ENCODE measurements around the gene ZGRF1.
"Not testable (repeated sequence)": the region's sequence is repeated elsewhere in the genome, so short reads cannot be mapped to it uniquely, and the experiment has no call there.

Gene ZGRF1, protein sequence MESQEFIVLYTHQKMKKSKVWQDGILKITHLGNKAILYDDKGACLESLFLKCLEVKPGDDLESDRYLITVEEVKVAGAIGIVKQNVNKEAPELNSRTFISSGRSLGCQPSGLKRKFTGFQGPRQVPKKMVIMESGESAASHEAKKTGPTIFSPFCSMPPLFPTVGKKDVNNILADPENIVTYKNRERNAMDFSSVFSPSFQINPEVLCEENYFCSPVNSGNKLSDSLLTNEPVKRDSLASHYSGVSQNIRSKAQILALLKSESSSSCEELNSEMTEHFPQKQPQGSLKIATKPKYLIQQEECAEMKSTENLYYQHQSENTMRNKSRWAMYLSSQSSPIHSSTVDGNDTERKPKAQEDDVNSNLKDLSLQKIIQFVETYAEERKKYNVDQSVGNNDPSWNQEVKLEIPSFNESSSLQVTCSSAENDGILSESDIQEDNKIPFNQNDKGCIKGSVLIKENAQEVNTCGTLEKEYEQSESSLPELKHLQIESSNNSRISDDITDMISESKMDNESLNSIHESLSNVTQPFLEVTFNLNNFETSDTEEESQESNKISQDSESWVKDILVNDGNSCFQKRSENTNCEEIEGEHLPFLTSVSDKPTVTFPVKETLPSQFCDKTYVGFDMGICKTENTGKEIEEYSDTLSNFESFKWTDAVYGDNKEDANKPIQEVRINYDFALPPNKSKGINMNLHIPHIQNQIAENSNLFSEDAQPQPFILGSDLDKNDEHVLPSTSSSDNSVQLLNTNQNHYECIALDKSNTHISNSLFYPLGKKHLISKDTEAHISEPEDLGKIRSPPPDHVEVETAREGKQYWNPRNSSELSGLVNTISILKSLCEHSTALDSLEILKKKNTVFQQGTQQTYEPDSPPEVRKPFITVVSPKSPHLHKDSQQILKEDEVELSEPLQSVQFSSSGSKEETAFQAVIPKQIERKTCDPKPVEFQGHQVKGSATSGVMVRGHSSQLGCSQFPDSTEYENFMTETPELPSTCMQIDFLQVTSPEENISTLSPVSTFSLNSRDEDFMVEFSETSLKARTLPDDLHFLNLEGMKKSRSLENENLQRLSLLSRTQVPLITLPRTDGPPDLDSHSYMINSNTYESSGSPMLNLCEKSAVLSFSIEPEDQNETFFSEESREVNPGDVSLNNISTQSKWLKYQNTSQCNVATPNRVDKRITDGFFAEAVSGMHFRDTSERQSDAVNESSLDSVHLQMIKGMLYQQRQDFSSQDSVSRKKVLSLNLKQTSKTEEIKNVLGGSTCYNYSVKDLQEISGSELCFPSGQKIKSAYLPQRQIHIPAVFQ (N-terminal part only)

DNA sequence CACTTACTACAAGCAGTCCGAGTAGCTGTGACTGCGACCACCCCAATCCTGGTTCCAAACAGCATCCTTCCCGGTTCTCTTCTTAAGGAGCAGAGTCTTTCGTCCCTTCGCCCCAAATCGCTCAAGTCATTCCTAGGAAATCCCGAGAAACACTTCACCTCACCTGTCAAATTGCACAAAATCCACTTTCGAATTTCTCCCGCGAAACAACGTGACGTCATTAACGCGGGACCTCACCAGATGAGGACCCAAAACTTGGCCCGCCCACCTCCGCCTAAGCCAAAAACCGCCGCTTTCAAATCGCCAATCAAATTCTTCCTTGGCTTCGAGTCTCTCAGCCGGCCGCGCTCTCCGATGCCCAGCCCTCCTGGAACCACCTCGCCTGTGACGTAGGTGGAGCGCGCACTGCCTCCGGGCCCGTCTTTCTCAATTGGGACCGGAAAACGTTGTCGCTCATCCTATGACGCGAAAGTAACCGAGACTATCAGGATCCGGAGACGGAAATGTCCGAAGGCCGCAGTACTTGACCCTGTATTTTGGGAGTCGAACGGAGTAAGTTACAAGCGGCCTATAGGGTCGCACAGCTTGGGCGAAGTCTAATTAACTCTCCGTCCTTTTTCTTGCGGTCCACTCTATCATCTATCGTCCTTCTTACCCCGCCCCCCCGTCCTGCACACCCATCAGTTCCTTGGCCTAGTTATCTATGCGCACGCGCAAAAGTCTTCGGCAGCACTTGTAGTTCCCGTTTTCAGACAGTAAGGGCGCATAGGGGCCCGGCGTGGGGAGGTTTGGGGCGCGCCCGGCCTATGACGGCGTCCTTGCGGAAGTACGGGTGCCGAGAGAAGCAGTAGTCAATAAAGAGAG lies at the start of gene ZGRF1, which contains the start of gene LARP7:
ZGRF1 (minus strand) TSS at position 222 of the 864 bp plus-strand sequence. CDS start 3,733 bp downstream, outside the sequence.
LARP7 (plus strand) TSS at position 456 of the 864 bp plus-strand sequence. CDS start 7,527 bp downstream, outside the sequence.
- H3K36me3 ChIP-seq (ENCODE audit: control insufficient read depth in 5 of 5, insufficient read depth in 5 of 5, low read length in 5 of 5), result peaks cover 0 to 1% (median 0%) of the 10 kb centered on the region in 5 donors
- H3K4me1 ChIP-seq (ENCODE audit: control insufficient read depth in 5 of 5, insufficient read depth in 5 of 5, low read length in 5 of 5), result peaks cover 0 to 21% (median 21%) of the 10 kb centered on the region in 5 donors
- H3K4me3 ChIP-seq (ENCODE audit: low read depth in 1 of 5, low read length in 5 of 5), result peak within 1 kb of the TSS; percentile 86 to 97 (median 95)
- H3K9me3 ChIP-seq (ENCODE audit: control insufficient read depth in 5 of 5, low read length in 5 of 5), result no peaks in the 10 kb centered on the region
- H3K9ac ChIP-seq (ENCODE audit: low read length in 5 of 5), result peak within 1 kb of the TSS; percentile 74 to 91 (median 88)
- H3K27ac ChIP-seq (ENCODE audit: low read depth, low read length), result peak within 1 kb of the TSS; percentile 83
- H3K27me3 ChIP-seq (ENCODE audit: control insufficient read depth in 5 of 5, insufficient read depth in 4 of 5, low read length in 5 of 5), result no peaks in the 10 kb centered on the region

DNA sequence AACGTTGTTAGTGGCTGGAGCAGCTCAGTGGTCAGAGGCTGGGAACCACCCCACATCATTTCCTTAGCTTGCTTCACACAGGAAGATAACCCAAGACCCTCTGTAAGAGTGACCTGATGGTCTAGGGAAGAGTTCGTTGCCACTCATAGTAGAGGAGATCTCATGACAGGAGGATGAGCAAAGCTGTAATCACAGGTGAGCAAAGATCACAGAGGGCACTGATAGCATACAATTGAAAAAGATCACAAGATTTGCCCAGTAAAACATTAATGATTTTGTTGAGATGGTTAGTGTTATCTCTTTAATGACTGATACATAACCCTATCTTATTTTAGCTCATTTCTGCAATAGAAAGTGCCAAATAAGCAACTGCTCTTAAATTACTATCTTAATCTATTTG lies 44.3 kb upstream of the ZGRF1 start:
- Histone ChIP-seq H3K36me3 (ENCODE audit: control insufficient read depth in 5 of 5, insufficient read depth in 5 of 5, low read length in 5 of 5) (no peaks in the 10 kb centered on the region), H3K9ac (ENCODE audit: low read length in 5 of 5) (no peak overlapping the region)

DNA sequence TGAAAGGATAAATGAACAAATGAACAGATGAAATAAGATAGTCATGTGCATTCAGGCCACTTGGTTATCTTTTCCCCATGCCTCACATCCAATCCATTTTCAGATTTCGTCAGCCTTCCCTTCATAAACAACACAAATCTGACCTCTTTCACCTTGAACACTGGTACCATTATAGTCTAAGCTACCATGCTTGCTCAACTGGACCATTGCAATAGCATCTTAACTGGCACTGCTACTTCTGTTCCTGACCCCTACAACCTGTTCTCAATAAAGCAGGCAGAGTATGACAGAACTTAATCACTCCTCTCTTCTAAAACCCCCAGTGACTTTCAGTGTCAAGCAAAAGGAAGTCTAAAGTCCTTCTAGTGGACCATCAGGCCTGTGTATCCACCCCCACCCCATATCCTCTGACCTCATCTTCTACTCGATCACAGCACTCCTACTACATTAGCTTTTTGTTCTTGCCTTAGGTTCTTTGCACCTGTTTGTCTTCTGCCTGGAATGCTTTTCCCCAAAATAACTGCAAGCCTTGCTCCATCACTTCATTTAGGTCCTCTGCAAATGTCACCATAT lies 40.9 kb upstream of the ZGRF1 start:
- Histone ChIP-seq H3K27ac (ENCODE audit: low read depth, low read length) (no peak overlapping the region), H3K9ac (ENCODE audit: low read length in 5 of 5) (no peak overlapping the region), H3K4me1 (ENCODE audit: control insufficient read depth in 5 of 5, insufficient read depth in 5 of 5, low read length in 5 of 5) (no peaks in the 10 kb centered on the region), H3K36me3 (ENCODE audit: control insufficient read depth in 5 of 5, insufficient read depth in 5 of 5, low read length in 5 of 5) (no peaks in the 10 kb centered on the region), H3K9me3 (ENCODE audit: control insufficient read depth in 5 of 5, low read length in 5 of 5) (no peaks in the 10 kb centered on the region), H3K4me3 (ENCODE audit: low read depth in 1 of 5, low read length in 5 of 5) (no peak overlapping the region), H3K27me3 (ENCODE audit: control insufficient read depth in 5 of 5, insufficient read depth in 4 of 5, low read length in 5 of 5) (no peaks in the 10 kb centered on the region)

More for the DNA sequence above, 44.3 kb upstream of the ZGRF1 start:
- no peak overlapping the region for H3K27ac ChIP-seq (ENCODE audit: low read depth, low read length)
- no peaks in the 10 kb centered on the region for H3K27me3 ChIP-seq (ENCODE audit: control insufficient read depth in 5 of 5, insufficient read depth in 4 of 5, low read length in 5 of 5)
- no peaks in the 10 kb centered on the region for H3K9me3 ChIP-seq (ENCODE audit: control insufficient read depth in 5 of 5, low read length in 5 of 5)
- no peaks in the 10 kb centered on the region for H3K4me1 ChIP-seq (ENCODE audit: control insufficient read depth in 5 of 5, insufficient read depth in 5 of 5, low read length in 5 of 5)
- H3K4me3 ChIP-seq (ENCODE audit: low read depth in 1 of 5, low read length in 5 of 5), result no peak overlapping the region

DNA sequence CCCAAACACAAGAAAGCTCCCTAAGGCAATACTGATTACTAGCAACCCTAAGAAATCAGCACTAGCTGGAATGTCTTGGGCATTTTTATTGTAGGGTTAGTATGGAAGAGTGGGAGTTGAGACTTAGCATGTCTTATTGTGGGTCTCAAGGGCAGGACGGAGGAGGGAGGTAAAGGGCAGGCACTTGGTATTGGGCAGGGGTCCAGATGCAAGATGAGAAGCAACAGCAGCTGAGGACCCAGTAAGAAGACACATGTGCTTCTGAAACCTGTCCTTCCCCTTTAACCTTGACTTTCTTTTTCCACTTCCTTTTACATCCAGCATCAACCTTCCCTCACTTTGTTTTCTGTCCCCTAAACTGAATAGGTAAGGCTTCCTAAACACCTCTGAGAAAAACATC lies 37.7 kb upstream of the ZGRF1 start:
- Histone ChIP-seq H3K4me3 (ENCODE audit: low read depth in 1 of 5, low read length in 5 of 5) (no peak overlapping the region), H3K27ac (ENCODE audit: low read depth, low read length) (no peak overlapping the region), H3K36me3 (ENCODE audit: control insufficient read depth in 5 of 5, insufficient read depth in 5 of 5, low read length in 5 of 5) (no peaks in the 10 kb centered on the region), H3K4me1 (ENCODE audit: control insufficient read depth in 5 of 5, insufficient read depth in 5 of 5, low read length in 5 of 5) (peaks cover 0 to 12% (median 7%) of the 10 kb centered on the region in 5 donors), H3K27me3 (ENCODE audit: control insufficient read depth in 5 of 5, insufficient read depth in 4 of 5, low read length in 5 of 5) (no peaks in the 10 kb centered on the region), H3K9ac (ENCODE audit: low read length in 5 of 5) (no peak overlapping the region), H3K9me3 (ENCODE audit: control insufficient read depth in 5 of 5, low read length in 5 of 5) (no peaks in the 10 kb centered on the region)

DNA sequence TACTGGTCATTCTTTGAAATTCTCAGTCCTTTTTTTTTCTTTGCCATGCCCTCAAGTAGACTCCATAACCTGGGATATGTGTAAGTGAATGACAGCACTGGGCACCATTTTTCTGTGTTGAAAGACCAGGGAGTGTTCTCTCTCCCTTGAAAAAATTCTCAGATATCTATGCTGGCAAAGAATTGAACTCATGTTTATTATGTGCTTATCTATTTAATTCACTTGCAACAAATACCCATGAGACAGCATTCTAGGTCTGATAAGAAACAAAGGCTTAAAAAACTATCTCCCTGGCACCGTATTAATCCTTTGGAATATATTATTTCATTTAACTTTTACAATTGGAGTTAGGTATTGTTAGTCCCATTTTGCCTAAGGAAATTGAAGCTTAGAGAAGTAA lies 37.0 kb upstream of the ZGRF1 start:
- Histone ChIP-seq H3K27ac (ENCODE audit: low read depth, low read length) (no peak overlapping the region), H3K27me3 (ENCODE audit: control insufficient read depth in 5 of 5, insufficient read depth in 4 of 5, low read length in 5 of 5) (no peaks in the 10 kb centered on the region), H3K4me3 (ENCODE audit: low read depth in 1 of 5, low read length in 5 of 5) (no peak overlapping the region), H3K9me3 (ENCODE audit: control insufficient read depth in 5 of 5, low read length in 5 of 5) (no peaks in the 10 kb centered on the region), H3K9ac (ENCODE audit: low read length in 5 of 5) (no peak overlapping the region), H3K4me1 (ENCODE audit: control insufficient read depth in 5 of 5, insufficient read depth in 5 of 5, low read length in 5 of 5) (peaks cover 0 to 12% (median 7%) of the 10 kb centered on the region in 5 donors), H3K36me3 (ENCODE audit: control insufficient read depth in 5 of 5, insufficient read depth in 5 of 5, low read length in 5 of 5) (no peaks in the 10 kb centered on the region)

DNA sequence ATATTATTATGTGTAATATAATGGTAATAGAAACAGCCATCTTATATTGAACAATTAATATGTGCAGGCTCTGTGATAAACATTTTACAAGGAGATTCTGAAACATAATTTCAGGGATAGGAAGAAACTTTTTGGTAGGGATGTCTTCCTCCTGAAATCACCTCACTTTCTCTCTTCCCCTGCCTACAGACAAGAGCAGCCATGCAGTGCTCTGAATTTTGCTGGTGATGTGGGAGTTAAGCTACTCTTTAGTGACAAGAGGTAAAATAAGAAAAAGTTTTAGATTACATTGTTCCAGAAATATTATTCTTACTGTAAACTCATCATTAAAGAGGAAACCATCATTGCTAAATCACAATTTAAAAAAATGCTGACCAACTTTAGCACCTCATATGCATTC lies 36.4 kb upstream of the ZGRF1 start:
- no peaks in the 10 kb centered on the region for H3K27me3 ChIP-seq (ENCODE audit: control insufficient read depth in 5 of 5, insufficient read depth in 4 of 5, low read length in 5 of 5)
- H3K27ac ChIP-seq (ENCODE audit: low read depth, low read length), result no peak overlapping the region
- H3K4me1 ChIP-seq (ENCODE audit: control insufficient read depth in 5 of 5, insufficient read depth in 5 of 5, low read length in 5 of 5), result peaks cover 0 to 12% (median 7%) of the 10 kb centered on the region in 5 donors
- no peak overlapping the region for H3K9ac ChIP-seq (ENCODE audit: low read length in 5 of 5)
- H3K4me3 ChIP-seq (ENCODE audit: low read depth in 1 of 5, low read length in 5 of 5), result no peak overlapping the region
- no peaks in the 10 kb centered on the region for H3K9me3 ChIP-seq (ENCODE audit: control insufficient read depth in 5 of 5, low read length in 5 of 5)
- no peaks in the 10 kb centered on the region for H3K36me3 ChIP-seq (ENCODE audit: control insufficient read depth in 5 of 5, insufficient read depth in 5 of 5, low read length in 5 of 5)

DNA sequence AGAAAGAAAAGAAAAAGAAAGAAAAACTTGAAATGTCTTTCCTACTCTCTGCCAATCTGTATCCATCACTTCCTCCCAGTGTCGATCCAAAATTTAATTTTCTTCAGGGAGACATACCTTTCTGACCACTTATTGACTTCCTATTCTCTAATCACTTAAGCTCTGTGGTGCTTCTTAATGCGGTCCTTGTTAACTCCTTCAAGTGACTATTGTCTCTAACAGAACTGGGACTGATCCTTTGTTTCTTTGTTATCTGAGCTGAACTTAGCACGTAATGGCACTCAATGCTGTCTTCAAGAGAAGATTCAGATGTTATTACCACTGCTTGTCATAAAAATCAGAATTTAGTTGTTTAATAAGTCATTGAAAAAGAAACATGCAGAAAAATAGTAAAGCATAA lies 31.4 kb upstream of the ZGRF1 start:
- peaks cover 0 to 6% (median 0%) of the 10 kb centered on the region in 5 donors for H3K36me3 ChIP-seq (ENCODE audit: control insufficient read depth in 5 of 5, insufficient read depth in 5 of 5, low read length in 5 of 5)
- no peak overlapping the region for H3K4me3 ChIP-seq (ENCODE audit: low read depth in 1 of 5, low read length in 5 of 5)
- H3K27ac ChIP-seq (ENCODE audit: low read depth, low read length), result no peak overlapping the region
- H3K9ac ChIP-seq (ENCODE audit: low read length in 5 of 5), result no peak overlapping the region
- no peaks in the 10 kb centered on the region for H3K27me3 ChIP-seq (ENCODE audit: control insufficient read depth in 5 of 5, insufficient read depth in 4 of 5, low read length in 5 of 5)
- peaks cover 0 to 12% (median 7%) of the 10 kb centered on the region in 5 donors for H3K4me1 ChIP-seq (ENCODE audit: control insufficient read depth in 5 of 5, insufficient read depth in 5 of 5, low read length in 5 of 5)
- no peaks in the 10 kb centered on the region for H3K9me3 ChIP-seq (ENCODE audit: control insufficient read depth in 5 of 5, low read length in 5 of 5)

DNA sequence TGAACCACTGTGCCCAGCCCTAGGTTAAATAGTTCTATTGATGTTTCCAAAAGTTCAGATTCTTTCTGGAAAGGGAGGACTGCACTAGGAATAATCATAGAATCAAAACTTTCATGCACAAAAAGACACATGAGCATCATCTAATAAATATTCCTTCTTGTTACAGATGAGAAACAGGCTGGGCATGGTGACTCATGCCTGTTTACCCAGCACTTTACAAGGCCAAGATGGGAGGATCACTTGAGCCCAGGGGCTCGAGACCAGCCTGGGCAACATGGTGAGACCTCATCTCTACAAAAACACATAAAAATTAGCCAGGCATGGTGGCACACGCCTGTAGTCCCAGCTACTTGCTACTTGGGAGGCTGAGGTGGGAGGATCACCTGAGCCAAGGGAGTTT lies 27.9 kb upstream of the ZGRF1 start:
- no peak overlapping the region for H3K9ac ChIP-seq (ENCODE audit: low read length in 5 of 5)
- H3K4me3 ChIP-seq (ENCODE audit: low read depth in 1 of 5, low read length in 5 of 5), result no peak overlapping the region
- H3K27ac ChIP-seq (ENCODE audit: low read depth, low read length), result no peak overlapping the region
- peaks cover 0 to 8% (median 2%) of the 10 kb centered on the region in 5 donors for H3K36me3 ChIP-seq (ENCODE audit: control insufficient read depth in 5 of 5, insufficient read depth in 5 of 5, low read length in 5 of 5)
- H3K9me3 ChIP-seq (ENCODE audit: control insufficient read depth in 5 of 5, low read length in 5 of 5), result no peaks in the 10 kb centered on the region
- H3K4me1 ChIP-seq (ENCODE audit: control insufficient read depth in 5 of 5, insufficient read depth in 5 of 5, low read length in 5 of 5), result no peaks in the 10 kb centered on the region
- H3K27me3 ChIP-seq (ENCODE audit: control insufficient read depth in 5 of 5, insufficient read depth in 4 of 5, low read length in 5 of 5), result no peaks in the 10 kb centered on the region

DNA sequence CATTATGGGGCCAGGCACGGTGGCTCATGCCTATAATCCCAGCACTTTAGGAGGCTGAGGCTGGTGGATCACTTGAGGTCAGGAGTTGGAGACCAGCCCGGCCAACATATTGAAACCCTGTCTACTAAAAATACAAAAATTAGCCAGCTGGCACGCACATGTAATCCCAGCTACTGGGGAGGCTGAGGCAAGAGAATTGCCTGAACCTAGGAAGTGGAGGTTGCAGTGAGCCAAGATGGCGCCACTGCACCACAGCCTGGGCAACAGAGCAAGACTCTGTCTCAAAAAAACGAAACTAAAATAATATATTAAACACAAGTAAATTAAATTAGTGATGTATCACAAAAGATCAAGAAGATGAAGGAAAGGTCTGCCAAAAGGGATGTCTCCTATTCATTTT lies 19.4 kb upstream of the ZGRF1 start:
- H3K4me1 ChIP-seq (ENCODE audit: control insufficient read depth in 5 of 5, insufficient read depth in 5 of 5, low read length in 5 of 5); H3K4me3 ChIP-seq (ENCODE audit: low read depth in 1 of 5, low read length in 5 of 5); H3K27ac ChIP-seq (ENCODE audit: low read depth, low read length); H3K9ac ChIP-seq (ENCODE audit: low read length in 5 of 5); H3K27me3 ChIP-seq (ENCODE audit: control insufficient read depth in 5 of 5, insufficient read depth in 4 of 5, low read length in 5 of 5); H3K9me3 ChIP-seq (ENCODE audit: control insufficient read depth in 5 of 5, low read length in 5 of 5): not testable (repeated sequence)
- H3K36me3 ChIP-seq (ENCODE audit: control insufficient read depth in 5 of 5, insufficient read depth in 5 of 5, low read length in 5 of 5), result peaks cover 33 to 70% (median 60%) of the 10 kb centered on the region in 5 donors
